GM12801 (cell line): ENCODE data around the gene SHROOM3.

Experiments used
- CTCF ChIP-seq: IDR thresholded peaks from one replicate; pipeline ENCODE4 v1.5.1; 2011; ENCODE audit warnings: control low read depth; ENCODE audit not compliant: insufficient read length; ENCODE audit errors: extremely low read depth

The SHROOM3 gene

GRCh38 chr4:76439491-76439890, 4.5 kb downstream of the SHROOM3 start:
- no peak for TF ChIP-seq CTCF

- TF ChIP-seq CTCF, result no peak
These were observed 6.9 kb downstream of the SHROOM3 start for GRCh38 chr4:76441881-76442280.

- TF ChIP-seq CTCF, result no peak
These were observed 7.8 kb downstream of the SHROOM3 start for GRCh38 chr4:76442807-76443206.

- TF ChIP-seq CTCF, result no peak
These were observed 8.3 kb downstream of the SHROOM3 start for GRCh38 chr4:76443376-76443775.

GRCh38 chr4:76445911-76446310, 10.9 kb downstream of the SHROOM3 start:
- TF ChIP-seq CTCF, result no peak

GRCh38 chr4:76447393-76447851, 12.4 kb downstream of the SHROOM3 start:
- TF ChIP-seq CTCF, result no peak

GRCh38 chr4:76448211-76448610, 13.2 kb downstream of the SHROOM3 start:
- no peak for TF ChIP-seq CTCF

GRCh38 chr4:76449362-76449767, 14.3 kb downstream of the SHROOM3 start:
- TF ChIP-seq CTCF, result no peak
